GM12892 (cell line): ENCODE measurements around the gene EMX1.

ENCODE experiments used
- POLR2AphosphoS5 ChIP-seq: IDR thresholded peaks from 2 replicates; pipeline ENCODE4 v1.6.1; 2011; ENCODE audit warnings: low read depth, low read length, control low read depth
- TAF1 ChIP-seq: IDR thresholded peaks from 2 replicates; pipeline ENCODE4 v1.6.1; 2011; ENCODE audit warnings: low read depth, mild to moderate bottlenecking, control low read depth, low read length, borderline replicate concordance

GRCh38 chr2:72889991-72890390 lies 27.3 kb upstream of the EMX1 start:
- TF ChIP-seq TAF1 (no peak), POLR2AphosphoS5 (no peak)
